Type B pancreatic cell (in vitro differentiated cells): ENCODE measurements around the gene C3orf18. TPM values are rescaled to one million over a fixed set of nuclear protein-coding genes. Genes with fewer than 3 reads are reported as not detected.

Experiments used
- DNase-seq: peaks from one replicate; pipeline ENCODE4 v3.0.0; 2021; ENCODE audit warnings: mixed read lengths; ENCODE audit not compliant: unreplicated experiment; ENCODE audit errors: extremely low spot score
- H3K27ac Mint-ChIP-seq: 2 replicates; pipeline ENCODE4 v1.8.0; 2021; ENCODE audit warnings: mild to moderate bottlenecking, mixed read lengths
- H3K27me3 Mint-ChIP-seq: 2 replicates; pipeline ENCODE4 v1.8.0; 2021; ENCODE audit warnings: mixed read lengths
- H3K36me3 Mint-ChIP-seq: 2 replicates; pipeline ENCODE4 v1.8.0; 2021; ENCODE audit warnings: mixed read lengths
- H3K4me1 Mint-ChIP-seq: one replicate; pipeline ENCODE4 v1.8.0; 2021; ENCODE audit warnings: mixed read lengths; ENCODE audit not compliant: unreplicated experiment
- H3K4me3 Mint-ChIP-seq: 2 replicates; pipeline ENCODE4 v1.8.0; 2021; ENCODE audit warnings: mild to moderate bottlenecking, mixed read lengths
- H3K9me3 Mint-ChIP-seq: 2 replicates; pipeline ENCODE4 v1.8.0; 2021; ENCODE audit warnings: mixed read lengths
- long read RNA-seq: library from polyadenylated mRNA; unstranded; transcript quantifications from one replicate; pipeline ENCODE4 v2.0.0, GENCODE V29; 2020
- total RNA-seq: library from RNA; stranded (reverse); gene quantifications from 2 replicates; pipeline ENCODE4 v1.2.1, GENCODE V29; 2021; ENCODE audit warnings: low replicate concordance
- TF ChIP-seq, protein P1 (sequence below): fragments of 200-600 bp; sonication (generic); conservative IDR thresholded peaks from 2 replicates; pipeline ENCODE4 v1.5.0; 2021; ENCODE audit warnings: antibody characterized with exemption, mild to moderate bottlenecking

The C3orf18 gene
- 1.9 and 11.9 TPM in 2 replicates for total RNA-seq
- long read RNA-seq, partial matches to known transcripts, result 1 of 3 reads
- long read RNA-seq, other reads (novel, unspliced or antisense), result 2 of 3 reads

DNA sequence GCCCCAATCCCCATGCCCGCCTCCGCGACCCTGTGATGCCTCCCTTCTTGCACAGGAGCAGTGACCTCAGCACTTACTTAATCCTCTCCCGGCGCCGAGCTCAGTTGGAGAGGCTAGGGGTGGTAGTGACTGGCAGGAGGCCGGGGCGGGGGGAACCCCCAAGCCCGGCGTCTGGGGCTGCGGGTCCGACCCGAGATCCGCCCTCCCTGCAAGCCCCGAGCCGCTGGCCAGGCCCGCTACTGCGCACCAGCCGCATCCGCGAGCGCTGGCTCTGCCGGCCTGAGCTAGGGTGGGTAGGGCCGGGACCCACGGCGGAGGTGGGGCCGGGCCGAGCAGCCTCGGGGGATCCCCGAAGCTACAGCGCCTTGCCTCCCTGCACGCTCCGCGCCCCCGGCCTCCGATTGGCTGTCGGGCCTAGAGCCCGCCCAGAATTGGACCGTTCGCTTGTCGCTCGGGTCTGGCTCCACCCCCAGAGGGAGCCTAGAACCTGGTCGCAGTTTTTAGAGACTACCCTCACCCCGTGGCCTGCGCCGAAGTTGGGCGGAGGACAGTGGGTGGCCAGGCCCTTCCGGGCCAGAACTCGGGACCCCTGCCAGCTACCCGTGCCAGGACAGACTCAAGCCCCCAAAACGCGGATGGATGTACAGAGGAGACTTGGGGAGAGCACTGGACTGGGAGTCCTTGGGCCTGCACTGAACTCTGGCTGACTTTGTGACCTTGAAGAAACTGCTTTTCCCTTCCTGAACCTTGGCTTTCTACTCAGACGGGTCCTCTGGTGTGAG, at the start of gene C3orf18:
Gene C3orf18 (minus strand): TSS at position 362 of the 782 bp plus-strand sequence. CDS start 2,048 bp downstream, outside the sequence.
- peaks cover 21% of the 10 kb centered on the region for H3K27me3 Mint-ChIP-seq
- H3K4me1 Mint-ChIP-seq, result peaks cover 14% of the 10 kb centered on the region
- TF ChIP-seq, protein P1, sequence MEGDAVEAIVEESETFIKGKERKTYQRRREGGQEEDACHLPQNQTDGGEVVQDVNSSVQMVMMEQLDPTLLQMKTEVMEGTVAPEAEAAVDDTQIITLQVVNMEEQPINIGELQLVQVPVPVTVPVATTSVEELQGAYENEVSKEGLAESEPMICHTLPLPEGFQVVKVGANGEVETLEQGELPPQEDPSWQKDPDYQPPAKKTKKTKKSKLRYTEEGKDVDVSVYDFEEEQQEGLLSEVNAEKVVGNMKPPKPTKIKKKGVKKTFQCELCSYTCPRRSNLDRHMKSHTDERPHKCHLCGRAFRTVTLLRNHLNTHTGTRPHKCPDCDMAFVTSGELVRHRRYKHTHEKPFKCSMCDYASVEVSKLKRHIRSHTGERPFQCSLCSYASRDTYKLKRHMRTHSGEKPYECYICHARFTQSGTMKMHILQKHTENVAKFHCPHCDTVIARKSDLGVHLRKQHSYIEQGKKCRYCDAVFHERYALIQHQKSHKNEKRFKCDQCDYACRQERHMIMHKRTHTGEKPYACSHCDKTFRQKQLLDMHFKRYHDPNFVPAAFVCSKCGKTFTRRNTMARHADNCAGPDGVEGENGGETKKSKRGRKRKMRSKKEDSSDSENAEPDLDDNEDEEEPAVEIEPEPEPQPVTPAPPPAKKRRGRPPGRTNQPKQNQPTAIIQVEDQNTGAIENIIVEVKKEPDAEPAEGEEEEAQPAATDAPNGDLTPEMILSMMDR, result no peak
- H3K27ac Mint-ChIP-seq, result peak within 1 kb of the TSS; percentile 91
- H3K4me3 Mint-ChIP-seq, result peak within 1 kb of the TSS; percentile 98
- peak; percentile 85 for DNase-seq
- no peaks in the 10 kb centered on the region for H3K36me3 Mint-ChIP-seq
- no peaks in the 10 kb centered on the region for H3K9me3 Mint-ChIP-seq

DNA sequence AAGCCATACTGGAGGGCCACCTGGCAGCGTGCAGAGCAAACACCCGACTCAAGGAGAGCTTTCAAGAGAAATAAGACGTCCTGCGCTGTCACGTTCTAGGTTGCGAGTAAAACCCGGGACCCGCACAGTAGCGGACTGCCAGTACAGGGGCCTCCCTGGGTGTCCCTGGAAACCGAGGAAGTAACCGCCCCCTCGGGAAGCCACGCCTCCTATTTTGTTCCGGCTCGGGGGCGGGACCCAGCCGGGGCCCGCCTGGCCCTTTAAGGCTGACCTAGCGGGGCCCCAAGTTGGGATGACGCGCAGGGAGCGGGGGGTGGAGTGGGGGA, 49.2 kb upstream of the C3orf18 start:
- Mint-ChIP-seq H3K36me3 (peaks cover 6% of the 10 kb centered on the region), H3K4me1 (peaks cover 36% of the 10 kb centered on the region), H3K4me3 (peak overlapping the region; percentile 87), H3K9me3 (no peaks in the 10 kb centered on the region), H3K27me3 (peaks cover 15% of the 10 kb centered on the region), H3K27ac (peak overlapping the region; percentile 92)
- DNase-seq, result peak; percentile 94
- TF ChIP-seq, protein P1, result no peak

DNA sequence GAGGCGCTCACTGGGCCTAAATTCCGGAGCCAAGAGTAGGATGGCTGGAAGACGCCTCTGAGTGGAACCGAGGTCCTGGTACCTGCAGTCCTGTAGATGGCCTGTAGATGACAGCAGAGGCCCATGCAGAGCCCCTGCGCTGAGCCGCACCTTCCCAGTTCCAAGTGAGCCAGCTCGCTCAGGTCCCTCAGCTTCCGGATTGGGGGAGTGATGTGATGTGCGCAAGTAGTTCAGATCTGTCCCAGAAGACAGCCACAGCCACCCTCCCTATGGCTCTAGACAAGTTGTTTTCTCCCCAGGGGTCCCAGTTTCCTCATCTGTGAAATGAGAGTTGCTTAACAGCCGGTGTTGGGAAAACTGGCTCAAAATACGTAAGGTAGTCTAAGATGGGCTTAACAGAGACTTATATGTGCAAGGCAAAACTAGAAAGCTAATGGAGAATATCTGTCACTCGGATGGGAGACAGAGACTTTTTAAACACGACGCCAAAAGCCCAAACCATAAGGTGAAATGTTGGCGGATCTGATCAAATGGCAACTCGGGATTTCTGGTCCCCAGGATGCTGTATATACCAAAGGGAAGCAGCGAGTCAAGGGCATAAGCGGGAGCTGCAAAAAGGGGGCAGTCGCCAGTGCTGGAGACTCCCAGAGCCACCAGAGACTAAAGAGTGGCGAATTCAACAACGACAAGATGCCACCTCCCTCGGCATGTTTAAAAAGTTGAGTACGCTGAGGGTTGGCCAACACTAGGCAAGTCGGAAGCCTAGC, 48.6 kb upstream of the C3orf18 start:
- DNase-seq, result peak; percentile 89
- TF ChIP-seq, protein P1, result peak; percentile 98
- peaks cover 6% of the 10 kb centered on the region for H3K36me3 Mint-ChIP-seq
- peaks cover 36% of the 10 kb centered on the region for H3K4me1 Mint-ChIP-seq
- H3K27me3 Mint-ChIP-seq, result peaks cover 15% of the 10 kb centered on the region
- H3K27ac Mint-ChIP-seq, result peak overlapping the region; percentile 92
- peak overlapping the region; percentile 87 for H3K4me3 Mint-ChIP-seq
- no peaks in the 10 kb centered on the region for H3K9me3 Mint-ChIP-seq

DNA sequence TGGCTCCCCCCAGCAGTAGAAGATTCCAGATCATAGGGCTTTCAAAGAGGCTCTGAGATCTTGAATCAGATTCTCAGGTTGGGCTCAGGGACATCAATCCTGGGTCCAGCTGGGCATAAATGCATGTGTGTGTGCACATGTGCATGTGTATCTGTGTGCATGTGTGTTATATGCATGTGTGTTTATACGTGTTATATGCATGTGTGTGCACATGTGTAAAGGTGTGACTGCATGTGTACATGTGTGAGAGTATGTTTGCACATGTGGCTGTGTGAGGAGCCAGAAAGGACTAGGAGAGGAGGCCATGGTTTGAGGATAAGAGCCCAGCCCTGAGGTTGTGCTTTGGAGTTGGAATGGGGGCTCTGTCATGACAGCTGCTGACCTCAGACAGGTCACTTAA, 47.6 kb upstream of the C3orf18 start:
- no peak for DNase-seq
- Mint-ChIP-seq H3K4me1 (peaks cover 39% of the 10 kb centered on the region), H3K9me3 (no peaks in the 10 kb centered on the region), H3K4me3 (no peak overlapping the region), H3K27me3 (peaks cover 15% of the 10 kb centered on the region), H3K36me3 (no peaks in the 10 kb centered on the region), H3K27ac (no peak overlapping the region)
- TF ChIP-seq, protein P1, result no peak

DNA sequence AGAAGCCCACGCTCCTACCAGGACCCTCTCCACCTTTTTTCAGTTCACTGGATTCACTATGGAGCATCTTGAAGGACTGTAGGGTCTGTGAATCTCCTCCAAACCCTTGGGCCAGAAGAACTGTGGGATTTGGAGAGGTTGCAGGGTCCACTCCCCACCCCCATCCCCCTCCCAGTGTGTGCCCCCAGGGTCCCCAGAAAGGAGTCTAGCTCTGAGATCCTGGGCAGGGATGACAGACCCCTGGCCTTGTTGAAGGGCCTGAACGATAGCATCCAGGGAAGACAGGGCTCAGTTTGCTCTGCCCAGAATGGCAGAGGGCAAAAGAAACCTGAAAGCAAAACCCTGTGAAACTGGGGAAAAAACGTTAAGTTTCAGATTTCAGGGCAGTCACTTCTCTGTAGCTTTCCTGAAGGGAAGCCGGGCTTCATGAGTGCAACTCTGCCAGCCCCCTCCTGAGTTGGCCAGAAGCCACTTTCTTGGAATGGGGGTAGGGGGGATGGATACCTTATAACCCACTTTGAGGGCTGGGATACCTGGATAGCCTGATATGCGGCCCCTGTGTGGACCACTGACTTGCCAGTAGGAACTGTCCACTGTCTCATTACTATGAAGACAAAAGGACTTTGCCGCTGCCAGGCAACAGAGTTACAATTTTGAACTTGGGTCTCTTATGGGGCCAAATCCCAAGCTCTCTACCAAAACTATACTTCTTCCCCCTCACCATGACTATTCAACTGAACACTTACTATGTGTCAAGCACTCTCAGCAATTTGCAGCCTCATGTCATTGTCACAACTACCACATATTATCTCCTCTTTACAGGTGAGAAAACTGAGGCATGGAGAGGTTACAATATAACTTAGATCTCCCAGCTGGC, 45.7 kb upstream of the C3orf18 start:
- peaks cover 3% of the 10 kb centered on the region for H3K36me3 Mint-ChIP-seq
- peak overlapping the region; percentile 91 for H3K4me3 Mint-ChIP-seq
- H3K4me1 Mint-ChIP-seq, result peaks cover 42% of the 10 kb centered on the region
- H3K9me3 Mint-ChIP-seq, result no peaks in the 10 kb centered on the region
- DNase-seq, result no peak
- TF ChIP-seq, protein P1, result no peak
- H3K27me3 Mint-ChIP-seq, result peaks cover 15% of the 10 kb centered on the region
- H3K27ac Mint-ChIP-seq, result peak overlapping the region; percentile 92
